ENCODE results near the gene STX2.

GRCh38 chr12:130828895-130829294, 10.2 kb downstream of the STX2 start:
- TF ChIP-seq POLR2A (IDR thresholded peaks at IDR 0.05; ENCODE audit: low read depth, low read length) (no peak), POLR2AphosphoS5 (IDR thresholded peaks at IDR 0.05; ENCODE audit: low read depth, low read length) (no peak), TAF1 (IDR thresholded peaks at IDR 0.05; ENCODE audit: borderline replicate concordance, low read depth, low read length) (no peak)
